Panc1 (cell line): Measurements from ENCODE around the gene P2RY14.

ENCODE experiments used
- POLR2AphosphoS5 ChIP-seq: IDR thresholded peaks from 2 replicates; pipeline ENCODE4 v1.6.1; 2012; ENCODE audit warnings: mild to moderate bottlenecking, low read depth, low read length, moderate library complexity
- SIN3A ChIP-seq: IDR thresholded peaks from 2 replicates; pipeline ENCODE4 v1.6.1; 2012; ENCODE audit warnings: low read depth, mild to moderate bottlenecking, low read length, moderate library complexity, borderline replicate concordance; ENCODE audit not compliant: insufficient read depth
- TCF7L2 ChIP-seq: IDR thresholded peaks from 2 replicates; pipeline ENCODE4 v1.6.1; 2011; ENCODE audit warnings: mild to moderate bottlenecking, low read depth, low read length, inconsistent platforms
- TF ChIP-seq, protein P1 (sequence below): fragments of 450-650 bp; IDR thresholded peaks from 2 replicates; pipeline ENCODE4 v1.5.1; 2017; ENCODE audit warnings: mild to moderate bottlenecking

- no peak for TF ChIP-seq SIN3A
- TF ChIP-seq, protein P1, sequence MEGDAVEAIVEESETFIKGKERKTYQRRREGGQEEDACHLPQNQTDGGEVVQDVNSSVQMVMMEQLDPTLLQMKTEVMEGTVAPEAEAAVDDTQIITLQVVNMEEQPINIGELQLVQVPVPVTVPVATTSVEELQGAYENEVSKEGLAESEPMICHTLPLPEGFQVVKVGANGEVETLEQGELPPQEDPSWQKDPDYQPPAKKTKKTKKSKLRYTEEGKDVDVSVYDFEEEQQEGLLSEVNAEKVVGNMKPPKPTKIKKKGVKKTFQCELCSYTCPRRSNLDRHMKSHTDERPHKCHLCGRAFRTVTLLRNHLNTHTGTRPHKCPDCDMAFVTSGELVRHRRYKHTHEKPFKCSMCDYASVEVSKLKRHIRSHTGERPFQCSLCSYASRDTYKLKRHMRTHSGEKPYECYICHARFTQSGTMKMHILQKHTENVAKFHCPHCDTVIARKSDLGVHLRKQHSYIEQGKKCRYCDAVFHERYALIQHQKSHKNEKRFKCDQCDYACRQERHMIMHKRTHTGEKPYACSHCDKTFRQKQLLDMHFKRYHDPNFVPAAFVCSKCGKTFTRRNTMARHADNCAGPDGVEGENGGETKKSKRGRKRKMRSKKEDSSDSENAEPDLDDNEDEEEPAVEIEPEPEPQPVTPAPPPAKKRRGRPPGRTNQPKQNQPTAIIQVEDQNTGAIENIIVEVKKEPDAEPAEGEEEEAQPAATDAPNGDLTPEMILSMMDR, result no peak
- TF ChIP-seq TCF7L2, result no peak
- TF ChIP-seq POLR2AphosphoS5, result no peak
Measured at GRCh38 chr3:151171145-151171757, 107.1 kb downstream of the P2RY14 start.
